H1 (cell line): ENCODE data around the gene CCL1. TPM values are rescaled to one million over a fixed set of nuclear protein-coding genes. Genes with fewer than 3 reads are reported as not detected.

Source experiments
- CTCF ChIA-PET: fragments of 300-600 bp; sonication (Branson Sonifier 250); formaldehyde crosslinking; loops from one replicate; lab custom pipeline; 2021; ENCODE audit not compliant: partially characterized antibody; lab: Charles Lee
- POLR2A ChIA-PET: fragments of 300-600 bp; sonication (Branson Sonifier 250); formaldehyde crosslinking; loops from one replicate; lab custom pipeline; 2021; ENCODE audit warnings: inconsistent platforms; ENCODE audit not compliant: partially characterized antibody; lab: Charles Lee
- DNase-seq, 2 experiments: peaks; one replicate each; pipeline versions ENCODE4 v3.0.0 to v3.0.0-alpha.2; 2010 to 2022; ENCODE audit warnings: low spot score in 2 of 2, low read depth in 1 of 2, mixed read lengths in 1 of 2
- FAIRE-seq: peaks from 2 replicates; lab custom pipeline; 2011; peaks lifted over from hg19 to GRCh38; lab: Jason Lieb, UNC
- H2AFZ ChIP-seq: 2 replicates; pipeline ENCODE4 v1.8.1; 2012; ENCODE audit warnings: low read length, inconsistent platforms
- H2AK5ac ChIP-seq: 2 replicates; pipeline ENCODE4 v1.6.1; 2013; ENCODE audit warnings: low read depth, low read length
- H2BK120ac ChIP-seq: replicated peaks from 2 replicates; pipeline ENCODE3; 2013; ENCODE audit warnings: low read depth, low read length, inconsistent platforms
- H2BK12ac ChIP-seq: 2 replicates; pipeline ENCODE4 v1.6.1; 2013; ENCODE audit warnings: low read depth, low read length
- H2BK15ac ChIP-seq: 2 replicates; pipeline ENCODE4 v1.6.1; 2013; ENCODE audit warnings: low read length
- H2BK20ac ChIP-seq: 2 replicates; pipeline ENCODE4 v1.6.1; 2013; ENCODE audit warnings: low read length
- H2BK5ac ChIP-seq: 2 replicates; pipeline ENCODE4 v1.6.1; 2013; ENCODE audit warnings: low read depth, low read length
- H3K14ac ChIP-seq: 2 replicates; pipeline ENCODE4 v1.6.1; 2013; ENCODE audit warnings: inconsistent platforms; ENCODE audit not compliant: insufficient read length
- H3K18ac ChIP-seq: 2 replicates; pipeline ENCODE4 v1.6.1; 2013; ENCODE audit warnings: low read length; ENCODE audit errors: extremely low read depth
- H3K23ac ChIP-seq: 2 replicates; pipeline ENCODE4 v1.6.1; 2013; ENCODE audit warnings: inconsistent platforms; ENCODE audit not compliant: insufficient read length
- H3K23me2 ChIP-seq: 2 replicates; pipeline ENCODE4 v1.6.1; 2013; ENCODE audit warnings: low read depth, low read length
- H3K27ac ChIP-seq: 2 replicates; pipeline ENCODE4 v1.6.1; 2011; ENCODE audit warnings: low read depth, low read length, inconsistent platforms
- H3K27me3 ChIP-seq, 4 experiments: replicated peaks in 1 of 4; 1 replicate in 1 of 4; 2 replicates in 3 of 4; pipeline versions ENCODE4 v1.6.1 to v1.8.1; 2011 to 2013; ENCODE audit warnings: low read length in 3 of 4, mild to moderate bottlenecking in 3 of 4, inconsistent platforms in 2 of 4, mixed read lengths in 2 of 4, moderate library complexity in 1 of 4; ENCODE audit not compliant: control insufficient read depth in 3 of 4, insufficient read depth in 3 of 4; ENCODE audit errors: extremely low read depth in 1 of 4
- H3K36me3 ChIP-seq, 4 experiments: 2 replicates each; pipeline versions ENCODE4 v1.6.1 to v1.8.1; 2011 to 2013; ENCODE audit warnings: mild to moderate bottlenecking in 4 of 4, low read length in 3 of 4, moderate library complexity in 2 of 4, control low read depth in 1 of 4, inconsistent platforms in 1 of 4; ENCODE audit not compliant: insufficient read depth in 4 of 4, control insufficient read depth in 2 of 4
- H3K4ac ChIP-seq: replicated peaks from 2 replicates; pipeline ENCODE3; 2013; ENCODE audit warnings: low read length, low read depth, mixed read lengths, inconsistent platforms; ENCODE audit not compliant: insufficient read length
- H3K4me1 ChIP-seq, 4 experiments: replicated peaks in 1 of 4; 1 replicate in 1 of 4; 2 replicates in 3 of 4; pipeline versions ENCODE4 v1.6.1 to v1.8.1; 2011 to 2013; ENCODE audit warnings: low read length in 3 of 4, inconsistent platforms in 2 of 4, mixed read lengths in 1 of 4; ENCODE audit not compliant: insufficient read depth in 4 of 4, control insufficient read depth in 3 of 4
- H3K4me2 ChIP-seq, 2 experiments: 2 replicates each; pipeline versions ENCODE4 v1.6.1 to v1.8.1; 2011 to 2013; ENCODE audit warnings: low read depth in 2 of 2, low read length in 2 of 2, control low read depth in 1 of 2, inconsistent platforms in 1 of 2, mild to moderate bottlenecking in 1 of 2; ENCODE audit not compliant: insufficient read depth in 1 of 2
- H3K4me3 ChIP-seq, 4 experiments: fragments of 200-600, 300-600 bp in 1 of 4; sonication (generic), shearing (Covaris generic), sonication (Bioruptor Twin) in 1 of 4; 2 replicates each; pipeline versions ENCODE4 v1.5.1 to v1.8.1; 2011 to 2016; ENCODE audit warnings: low read length in 4 of 4, low read depth in 3 of 4, control low read depth in 2 of 4, inconsistent platforms in 2 of 4, mild to moderate bottlenecking in 2 of 4, mixed read lengths in 1 of 4, moderate library complexity in 1 of 4; ENCODE audit not compliant: insufficient read depth in 2 of 4; ENCODE audit errors: extremely low read depth in 1 of 4
- H3K56ac ChIP-seq: replicated peaks from 2 replicates; pipeline ENCODE3; 2013; ENCODE audit warnings: low read depth, mild to moderate bottlenecking, mixed read lengths, low read length, inconsistent platforms; ENCODE audit not compliant: insufficient read length
- H3K79me1 ChIP-seq: 2 replicates; pipeline ENCODE4 v1.6.1; 2013; ENCODE audit warnings: low read depth, low read length, control low read depth
- H3K79me2 ChIP-seq, 2 experiments: 2 replicates each; pipeline versions ENCODE4 v1.6.1 to v1.8.1; 2012 to 2013; ENCODE audit warnings: low read length in 2 of 2, mild to moderate bottlenecking in 2 of 2, inconsistent platforms in 1 of 2; ENCODE audit not compliant: insufficient read depth in 2 of 2, control insufficient read depth in 1 of 2
- H3K9ac ChIP-seq, 4 experiments: replicated peaks in 1 of 4; 1 replicate in 1 of 4; 2 replicates in 3 of 4; pipeline versions ENCODE4 v1.6.1 to v1.8.1; 2011 to 2013; ENCODE audit warnings: low read depth in 3 of 4, low read length in 3 of 4, control low read depth in 2 of 4, mild to moderate bottlenecking in 2 of 4, moderate library complexity in 2 of 4, inconsistent platforms in 1 of 4; ENCODE audit errors: extremely low read depth in 1 of 4
- H3K9me3 ChIP-seq, 2 experiments: 2 replicates each; pipeline versions ENCODE4 v1.6.1 to v1.8.1; 2012 to 2013; ENCODE audit warnings: mild to moderate bottlenecking in 2 of 2, moderate library complexity in 2 of 2, control low read depth in 1 of 2, inconsistent platforms in 1 of 2, low read depth in 1 of 2, low read length in 1 of 2, mixed read lengths in 1 of 2; ENCODE audit not compliant: insufficient read depth in 2 of 2
- H4K20me1 ChIP-seq, 2 experiments: replicated peaks in 1 of 2; 2 replicates each; pipeline versions ENCODE3 to v1.8.1; 2011 to 2013; ENCODE audit warnings: inconsistent platforms in 2 of 2, low read length in 2 of 2, mild to moderate bottlenecking in 1 of 2; ENCODE audit not compliant: insufficient read depth in 2 of 2, control insufficient read depth in 1 of 2
- H4K5ac ChIP-seq: 2 replicates; pipeline ENCODE4 v1.6.1; 2013; ENCODE audit warnings: low read length, low read depth, mixed read lengths, inconsistent platforms; ENCODE audit not compliant: insufficient read length
- H4K8ac ChIP-seq: 2 replicates; pipeline ENCODE4 v1.8.0; 2013; ENCODE audit warnings: mild to moderate bottlenecking, moderate library complexity, low read length, inconsistent platforms; ENCODE audit not compliant: insufficient read depth; ENCODE audit errors: extremely low read depth
- H4K91ac ChIP-seq: replicated peaks from 2 replicates; pipeline ENCODE3; 2013; ENCODE audit warnings: low read length, mixed read lengths, inconsistent platforms; ENCODE audit not compliant: insufficient read length
- BACH1 ChIP-seq: IDR thresholded peaks from 2 replicates; pipeline ENCODE4 v1.6.1; 2012; ENCODE audit warnings: low read length, improper control_type of control experiment
- BCL11A ChIP-seq, 2 experiments: IDR thresholded peaks; one replicate each; pipeline ENCODE4 v1.6.1; 2011; ENCODE audit warnings: low read depth in 2 of 2, low read length in 2 of 2, mild to moderate bottlenecking in 2 of 2
- CBX5 ChIP-seq: fragments of 300-800, 300-1000 bp; sonication (generic); IDR thresholded peaks from 2 replicates; pipeline ENCODE4 v1.7.1; 2016; ENCODE audit warnings: antibody characterized with exemption, low read length, low read depth
- CEBPB ChIP-seq: IDR thresholded peaks from 2 replicates; pipeline ENCODE4 v1.6.1; 2012; ENCODE audit warnings: low read depth, low read length
- CHD1 ChIP-seq: IDR thresholded peaks from 2 replicates; pipeline ENCODE4 v1.6.1; 2012; ENCODE audit warnings: low read depth, low read length, improper control_type of control experiment
- CTCF ChIP-seq, 3 experiments: IDR thresholded peaks; 1 replicate in 2 of 3; 2 replicates in 1 of 3; pipeline versions ENCODE4 v1.5.1 to v1.6.1; 2011; ENCODE audit warnings: low read length in 3 of 3, mild to moderate bottlenecking in 3 of 3, inconsistent platforms in 2 of 3, low read depth in 1 of 3, moderate library complexity in 1 of 3; ENCODE audit not compliant: insufficient read depth in 1 of 3; ENCODE audit errors: control extremely low read depth in 1 of 3
- NANOG ChIP-seq: IDR thresholded peaks from 2 replicates; pipeline ENCODE4 v1.6.1; 2011; ENCODE audit warnings: low read length, low read depth, mild to moderate bottlenecking, inconsistent platforms; ENCODE audit not compliant: insufficient read depth, poor library complexity, severe bottlenecking
- PHF8 ChIP-seq: fragments of 200-600 bp; sonication (generic); conservative IDR thresholded peaks from 2 replicates; pipeline ENCODE4 v1.7.1; 2012; ENCODE audit warnings: low read depth, mild to moderate bottlenecking, inconsistent platforms, low read length, moderate library complexity
- RBBP5 ChIP-seq: IDR thresholded peaks from 2 replicates; pipeline ENCODE4 v1.7.1; 2012; ENCODE audit warnings: low read depth, mild to moderate bottlenecking, inconsistent platforms, low read length, moderate library complexity, borderline replicate concordance
- SIN3A ChIP-seq, 2 experiments: IDR thresholded peaks in 1 of 2; conservative IDR thresholded peaks in 1 of 2; 2 replicates each; pipeline ENCODE4 v1.6.1; 2011 to 2012; ENCODE audit warnings: low read length in 2 of 2, improper control_type of control experiment in 1 of 2, low read depth in 1 of 2, mild to moderate bottlenecking in 1 of 2
- TAF7 ChIP-seq: optimal IDR thresholded peaks from 2 replicates; pipeline ENCODE3; 2011; ENCODE audit warnings: low read depth, mild to moderate bottlenecking, inconsistent platforms, low read length, moderate library complexity, borderline replicate concordance
- ZNF274 ChIP-seq: IDR thresholded peaks from 2 replicates; pipeline ENCODE4 v1.7.0; 2012; ENCODE audit warnings: low read length, borderline replicate concordance; ENCODE audit errors: extremely low read depth
- WGBS, 2 experiments: shearing (Covaris generic) in 1 of 2; methylation state at CpG; one replicate each; pipeline versions ENCODE4 v1.1.6 to v1.1.7; 2013 to 2015; ENCODE audit warnings: low lambda C conversion rate in 2 of 2, mixed read lengths in 2 of 2, inconsistent platforms in 1 of 2, low coverage in 1 of 2, missing lambda C conversion rate in 1 of 2; ENCODE audit not compliant: insufficient replicate concordance in 2 of 2, insufficient coverage in 1 of 2, insufficient read length in 1 of 2; ENCODE audit errors: extremely low coverage in 1 of 2, missing lambda C conversion rate in 1 of 2; 5-methylcytosine and 5-hydroxymethylcytosine counted together
- polyA plus RNA-seq, 7 experiments: library from polyadenylated mRNA; depleted of rRNA in 3 of 7; stranded (reverse) in 5 of 7; unstranded in 2 of 7; fragments of >200 nt in 5 of 7; fragments of 200-250 nt in 2 of 7; gene quantifications; 1 replicate in 5 of 7; 2 replicates in 1 of 7; 4 replicates in 1 of 7; pipeline versions ENCODE4 v1.2.1 to v1.2.3, GENCODE V29; 2011 to 2013; ENCODE audit warnings: missing spikeins in 2 of 7, mixed read lengths in 2 of 7
- total RNA-seq: library from RNA; stranded (reverse); fragmentation: NEBNext Ultra II Directional; extraction: Animal tissue kit (Norgen Biotek cat#: 25700); gene quantifications from 2 replicates; pipeline ENCODE4 v1.2.1, GENCODE V29; 2021

CCL1 gene
- total and polyA plus RNA-seq, 2 of the 8 experiments (the other 6 are each of a cell fraction or from before 2014, with no cell fraction given): not detected

- CTCF ChIA-PET: no interaction called here
- no peaks in the 10 kb centered on the region for H3K79me1 ChIP-seq
- no peak for TF ChIP-seq BACH1
- TF ChIP-seq BCL11A (IDR thresholded peaks at IDR 0.05; ENCODE audit: low read depth in 2 of 2, low read length in 2 of 2): no peak
- TF ChIP-seq NANOG: no peak
- TF ChIP-seq CBX5: no peak
- no peak for TF ChIP-seq CHD1
- no peak for TF ChIP-seq CTCF (IDR thresholded peaks at IDR 0.05; ENCODE audit: control extremely low read depth in 1 of 3, insufficient read depth in 1 of 3, low read depth in 1 of 3, low read length in 3 of 3)
- no peak for TF ChIP-seq SIN3A (conservative IDR thresholded peaks at IDR 0.05 in 1 of 2, IDR thresholded peaks at IDR 0.05 in 1 of 2; ENCODE audit: low read depth in 1 of 2, low read length in 2 of 2)
- no peak for TF ChIP-seq RBBP5
- TF ChIP-seq CEBPB: no peak
- no peak for TF ChIP-seq TAF7
- no peak for TF ChIP-seq PHF8
- TF ChIP-seq ZNF274: no peak
Measured at GRCh38 chr17:34378664-34379101, 15.7 kb upstream of the CCL1 start.

More at GRCh38 chr17:34378664-34379101, 15.7 kb upstream of the CCL1 start:
- Histone ChIP-seq H3K79me2 (no peaks in the 10 kb centered on the region), H4K20me1 (no peaks in the 10 kb centered on the region), H3K23ac (no peak overlapping the region), H4K91ac (no peak overlapping the region), H4K5ac (no peak overlapping the region), H2AFZ (no peak overlapping the region), H2BK20ac (no peak overlapping the region), H3K23me2 (no peaks in the 10 kb centered on the region), H2BK15ac (no peak overlapping the region), H3K14ac (no peak overlapping the region), H3K9ac (no peak overlapping the region), H3K4me1 (no peaks in the 10 kb centered on the region), H2BK120ac (no peak overlapping the region), H3K56ac (no peak overlapping the region), H2BK12ac (no peak overlapping the region), H3K36me3 (no peaks in the 10 kb centered on the region), H3K18ac (no peak overlapping the region), H2BK5ac (no peak overlapping the region), H3K9me3 (no peaks in the 10 kb centered on the region), H3K4me2 (no peak overlapping the region), H3K4ac (no peak overlapping the region), H3K4me3 (no peak overlapping the region), H2AK5ac (no peak overlapping the region), H3K27ac (no peak overlapping the region), H3K27me3 (no peaks in the 10 kb centered on the region), H4K8ac (no peak overlapping the region)
- POLR2A ChIA-PET: no interaction called here
- DNase-seq: no peak
- 95% methylated on average over 6 of the region's 6 CpGs; no CpG with 5 or more reads in 1 of the 2 experiments for WGBS, 2 experiments
- FAIRE-seq: no peak
